NCI-H187 (cell line): ENCODE measurements around the gene KLHDC8A.

Experiments
- DNase-seq, 2 experiments: peaks; one replicate each; lab custom pipeline; 2025; lab: John Stamatoyannopoulos, UW

The KLHDC8A gene

DNA sequence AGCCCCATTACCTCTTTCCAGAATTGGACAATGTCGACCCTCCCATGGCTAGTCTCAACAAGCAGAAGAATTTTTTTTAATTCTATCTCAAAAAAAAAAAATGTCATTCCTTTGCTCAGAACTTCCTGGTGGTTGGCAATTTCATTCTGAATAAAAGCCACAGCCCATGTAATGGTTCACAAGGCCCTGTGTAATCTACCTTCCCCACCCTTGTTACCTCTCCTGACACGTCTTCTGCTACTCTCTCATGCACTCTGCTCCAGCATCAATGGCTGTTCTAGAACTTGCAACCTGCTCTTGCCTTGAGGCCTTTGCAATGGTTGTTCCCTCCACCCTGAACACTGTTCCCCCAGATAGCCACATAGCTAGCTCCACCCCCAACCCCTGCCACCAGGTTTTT is 60.6 kb downstream of the KLHDC8A start:
- no peak for DNase-seq

DNA sequence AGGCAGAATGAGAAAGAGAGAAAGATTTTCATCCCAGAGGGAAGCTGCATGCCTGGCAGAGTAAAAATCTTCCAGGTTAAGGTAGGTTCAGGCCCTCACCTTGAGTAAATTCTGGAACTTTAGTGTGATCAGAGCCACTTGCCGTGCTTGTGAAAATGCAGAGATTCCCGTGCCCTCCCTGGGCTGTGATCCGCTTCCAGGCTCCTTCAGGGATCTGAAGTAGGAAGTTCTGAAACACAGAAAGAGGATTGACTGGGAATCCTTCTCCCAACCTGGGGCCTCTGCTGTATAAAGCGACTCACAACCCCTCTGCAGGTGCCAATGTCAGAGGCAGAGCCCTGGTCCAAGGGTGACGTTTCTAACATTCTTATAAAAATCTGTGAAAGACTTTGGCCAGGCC is 61.8 kb downstream of the KLHDC8A start:
- DNase-seq: no peak

DNA sequence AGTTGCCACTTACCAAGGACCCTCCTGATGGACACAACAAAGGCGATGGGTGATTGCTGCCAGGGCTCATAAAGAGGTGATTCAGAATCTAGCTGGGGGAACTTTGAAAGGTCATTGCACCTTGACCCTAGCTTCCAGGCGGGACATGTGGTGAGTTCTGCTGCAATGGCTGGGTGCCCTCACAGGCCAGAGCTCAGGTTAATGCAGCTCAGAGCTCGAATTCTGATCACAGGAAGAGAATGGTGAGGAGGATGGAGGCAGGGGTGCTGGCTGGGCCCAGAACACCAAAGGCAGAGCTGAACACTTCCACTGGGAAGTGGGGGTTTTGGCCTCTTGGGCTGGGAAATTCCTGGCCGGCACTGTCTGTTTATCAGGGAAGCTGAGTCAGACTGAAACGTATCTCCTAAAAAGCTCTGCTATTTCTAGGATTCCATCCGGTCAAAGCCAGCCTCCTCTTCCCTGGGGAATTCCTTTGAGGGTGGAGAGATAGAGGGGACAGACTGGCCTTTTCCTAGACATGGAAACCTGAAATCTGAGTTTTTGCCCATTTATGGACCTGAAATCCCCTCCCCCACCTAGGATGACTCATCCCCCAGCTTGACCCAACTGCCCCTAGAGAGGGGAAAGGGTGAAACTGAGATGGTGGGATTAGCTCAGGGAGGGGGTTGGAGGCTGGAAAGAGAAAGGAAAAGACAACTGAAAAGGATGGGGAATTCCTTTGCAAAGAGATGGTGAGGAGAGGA is 62.4 kb downstream of the KLHDC8A start:
- DNase-seq: no peak

GRCh38 chr1:205293350-205294074 is 63.2 kb downstream of the KLHDC8A start:
- DNase-seq: no peak

GRCh38 chr1:205291596-205291995 is 65.1 kb downstream of the KLHDC8A start:
- no peak for DNase-seq

GRCh38 chr1:205287767-205288559 is 68.8 kb downstream of the KLHDC8A start:
- no peak for DNase-seq

GRCh38 chr1:205287076-205287475 is 69.6 kb downstream of the KLHDC8A start:
- no peak for DNase-seq

DNA sequence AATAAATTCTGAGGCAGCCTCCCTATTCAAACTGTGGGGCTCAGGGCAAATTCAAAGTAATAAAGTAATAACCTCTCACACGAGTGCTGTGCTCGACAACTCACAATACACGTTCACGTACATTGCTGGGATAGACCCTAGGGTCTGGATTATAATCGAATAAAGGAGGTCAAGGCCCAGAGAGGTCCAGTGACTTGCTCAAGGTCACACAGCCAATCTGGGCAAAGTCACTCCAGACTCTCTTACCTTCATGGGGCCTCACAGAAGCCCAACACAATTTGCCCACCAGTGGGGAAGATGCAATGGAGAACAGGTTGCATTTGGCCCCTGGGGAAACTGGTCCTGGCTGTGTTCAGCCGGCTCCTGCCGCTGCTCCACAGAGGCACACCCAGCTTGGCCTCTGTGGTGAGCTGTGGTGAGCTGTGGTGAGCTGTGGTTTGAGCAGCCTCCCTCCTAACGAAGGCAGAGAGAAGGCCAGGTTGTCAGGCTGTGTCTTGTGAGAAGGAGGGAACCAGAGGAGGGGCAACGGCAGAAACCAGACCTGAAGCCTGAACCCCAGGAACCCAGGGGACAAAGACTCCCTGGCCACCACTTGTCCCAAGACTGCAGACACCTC is 70.3 kb downstream of the KLHDC8A start:
- no peak for DNase-seq
